NCI-H146 treated with DMSO at 0.1 percent for 48 hours (cell line): Measurements from ENCODE around the gene LRRC32.
A peak's percentile ranks its signal among the peaks of the same experiment; 100 is the strongest.
"Not testable (repeated sequence)": the region's sequence is repeated elsewhere in the genome, so short reads cannot be mapped to it uniquely, and the experiment has no call there.

Experiments
- DNase-seq: peaks from one replicate; lab custom pipeline; 2025; ENCODE audit not compliant: unreplicated experiment; lab: John Stamatoyannopoulos, UW

The LRRC32 gene

DNA sequence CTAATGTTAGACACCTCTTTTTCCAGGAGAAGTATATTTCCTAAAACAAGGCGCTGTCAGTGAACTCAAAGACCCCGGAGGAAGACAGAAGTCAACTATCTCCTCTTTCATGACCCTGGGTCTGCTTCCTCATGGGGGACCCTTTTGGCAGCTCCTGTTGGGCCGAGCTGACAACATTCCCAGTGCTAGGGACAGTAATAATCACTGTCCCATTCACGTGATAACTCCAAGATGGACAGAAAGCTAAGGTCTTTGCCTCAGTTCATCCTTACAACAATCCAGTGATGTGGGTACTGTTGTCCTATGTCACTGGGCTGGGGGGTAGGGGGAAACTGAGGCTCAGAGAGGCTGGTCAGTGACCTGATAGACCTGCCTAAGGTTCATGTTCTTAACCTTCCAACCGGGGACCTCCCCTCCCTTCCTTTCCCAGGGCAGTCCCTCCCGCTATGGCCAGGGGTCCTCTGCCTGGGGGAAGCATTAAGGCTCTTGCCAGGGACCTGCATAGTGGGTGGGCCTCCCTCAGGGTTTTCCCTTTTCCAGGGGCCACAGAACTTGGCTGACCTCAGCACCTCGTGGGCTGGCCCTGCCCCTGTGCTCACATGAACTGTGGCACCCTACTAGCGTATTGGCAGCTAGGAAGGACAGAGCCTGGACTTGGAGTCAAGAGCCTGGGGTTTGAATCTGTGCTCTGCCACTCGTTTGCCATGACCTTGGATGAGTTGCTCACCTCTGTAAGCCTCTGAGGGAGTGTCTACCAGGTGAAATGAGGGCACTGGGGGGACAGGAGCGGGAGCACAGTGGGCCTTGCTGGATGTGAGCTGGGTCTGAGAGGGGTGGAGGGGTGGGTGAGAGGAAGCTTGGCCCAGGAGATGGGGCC lies 53.6 kb downstream of the LRRC32 start:
- DNase-seq = no peak

GRCh38 chr11:76615950-76616349 lies 54.6 kb downstream of the LRRC32 start:
- DNase-seq = no peak

- DNase-seq = no peak
Observed at GRCh38 chr11:76614471-76615179, 55.9 kb downstream of the LRRC32 start.

DNA sequence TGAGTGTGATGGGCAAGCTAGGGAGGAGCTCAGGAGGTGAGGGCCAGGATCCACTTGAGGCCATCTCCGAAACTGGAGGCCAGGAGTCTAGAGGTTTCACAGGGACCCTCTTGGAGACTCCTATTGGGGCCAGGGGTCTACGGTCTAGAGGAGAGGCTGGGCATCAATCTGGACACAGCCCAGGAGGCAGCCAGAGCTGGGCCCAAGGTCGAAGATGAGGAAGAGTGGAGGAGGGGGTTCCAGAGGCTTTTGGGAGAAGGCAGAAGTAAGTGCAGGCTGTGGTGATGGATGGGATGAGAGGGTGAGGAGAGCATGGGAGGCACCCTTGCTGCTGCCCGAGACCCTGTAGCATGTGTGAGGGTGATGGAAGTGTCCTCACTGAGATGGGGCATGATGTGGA lies 56.6 kb downstream of the LRRC32 start:
- DNase-seq = no peak

DNA sequence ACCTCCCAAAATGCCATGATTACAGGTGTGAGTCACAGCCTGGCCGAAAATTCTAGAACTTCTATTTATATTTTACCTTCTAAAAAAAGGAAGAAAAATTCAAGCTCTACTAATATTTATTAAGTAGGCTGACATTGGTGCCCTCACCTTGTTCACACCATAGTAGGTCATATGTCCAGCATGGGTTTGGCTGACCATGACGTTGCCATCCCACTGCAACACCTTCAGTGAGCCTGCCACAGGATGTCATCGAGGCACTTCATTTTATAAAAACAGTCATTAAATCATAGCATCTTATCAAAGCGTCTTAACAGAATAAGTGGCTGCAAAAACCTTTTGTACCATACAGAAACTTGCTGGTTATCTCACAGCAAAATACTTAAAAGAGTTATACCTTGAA lies 58.3 kb downstream of the LRRC32 start:
- no peak for DNase-seq

DNA sequence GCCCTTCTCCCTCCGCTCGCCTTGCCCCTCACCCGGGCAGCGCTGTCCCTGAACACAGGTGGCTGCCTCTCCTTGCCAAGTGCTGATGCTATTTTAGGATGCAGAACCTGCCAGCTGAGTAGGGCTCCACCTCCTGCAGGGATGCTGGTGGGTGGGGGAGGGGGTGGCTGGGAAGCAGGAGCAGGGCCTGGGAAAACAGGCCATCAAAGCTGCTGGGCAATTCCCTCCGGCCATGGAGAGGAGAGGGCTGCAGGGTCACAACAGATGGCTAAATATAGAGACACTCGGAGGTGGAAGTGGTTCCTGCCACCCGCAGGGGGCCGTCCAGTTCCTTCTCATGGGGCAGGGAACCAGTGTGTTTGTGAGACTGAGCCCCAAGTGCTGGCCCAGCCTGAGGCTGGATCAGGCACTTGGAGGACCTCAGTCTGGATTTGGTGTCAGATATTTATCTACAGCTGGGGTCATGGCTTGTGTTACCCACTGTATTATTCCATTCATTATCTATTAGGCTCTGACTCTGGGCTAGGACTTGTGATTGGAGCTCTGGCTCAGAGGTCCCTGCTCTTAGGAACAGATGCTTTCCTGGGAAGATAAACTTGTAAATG lies 59.6 kb downstream of the LRRC32 start:
- peak; percentile 33 for DNase-seq

GRCh38 chr11:76610371-76610770 lies 60.2 kb downstream of the LRRC32 start:
- DNase-seq = no peak

DNA sequence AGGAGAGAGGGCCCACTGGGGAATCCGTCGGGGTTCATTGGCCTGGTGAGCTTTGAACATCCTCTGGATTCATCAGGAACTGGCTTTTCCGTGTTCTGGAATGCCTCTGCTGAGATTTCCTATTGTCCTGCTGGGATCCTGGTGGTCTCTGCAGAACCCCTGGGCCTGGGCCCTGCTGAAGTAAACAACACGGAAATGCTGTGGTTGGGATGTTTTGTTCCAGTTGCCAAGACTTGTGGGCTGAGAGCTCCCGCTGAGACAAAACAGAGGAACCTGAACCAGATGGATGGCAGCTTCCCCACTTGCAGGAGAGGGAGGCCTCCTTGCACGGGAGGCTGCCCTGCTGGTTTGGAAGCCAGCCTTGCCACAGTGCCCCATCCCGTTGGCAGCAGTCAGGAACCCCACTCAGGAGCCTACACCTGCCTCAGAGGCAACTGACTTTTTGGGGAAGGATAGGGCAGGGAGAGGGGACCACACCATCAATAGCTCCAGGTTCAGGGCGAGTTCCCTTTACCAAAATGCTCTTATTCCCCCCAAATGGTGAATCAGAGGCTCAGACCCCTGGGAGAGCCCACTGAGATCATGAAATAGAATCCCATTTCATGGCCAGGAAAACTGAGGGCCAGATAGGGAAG lies 60.7 kb downstream of the LRRC32 start:
- no peak for DNase-seq

GRCh38 chr11:76608879-76609460 lies 61.6 kb downstream of the LRRC32 start:
- DNase-seq = not testable (repeated sequence)

DNA sequence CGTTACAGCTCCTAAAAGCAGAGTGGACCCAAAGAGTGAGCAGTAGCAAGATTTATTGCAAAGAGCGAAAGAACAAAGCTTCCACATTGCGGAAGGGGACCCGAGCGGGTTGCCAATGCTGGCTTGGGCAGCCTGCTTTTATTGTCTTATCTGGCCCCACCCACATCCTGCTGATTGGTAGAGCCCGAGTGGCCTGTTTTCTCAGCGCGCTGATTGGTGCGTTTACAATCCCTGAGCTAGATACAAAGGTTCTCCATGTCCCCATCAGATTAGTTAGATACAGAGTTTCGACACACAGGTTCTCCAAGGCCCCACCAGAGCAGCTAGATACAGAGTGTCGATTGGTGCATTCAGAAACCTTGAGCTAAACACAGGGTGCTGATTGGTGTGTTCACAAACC lies 62.3 kb downstream of the LRRC32 start:
- DNase-seq = not testable (repeated sequence)
